ENCODE results near the gene KRTAP29-1.

GRCh38 chr17:41308251-41308917 lies 5.7 kb upstream of the KRTAP29-1 start:
- TF ChIP-seq POLR2A (IDR thresholded peaks at IDR 0.05; ENCODE audit: extremely low read depth, insufficient read length) (no peak), CTCF (IDR thresholded peaks at IDR 0.05; ENCODE audit: low read depth, low read length) (no peak)
